HepG2 (cell line): ENCODE results near the gene CNOT6. TPM values are rescaled to one million over a fixed set of nuclear protein-coding genes. Genes with fewer than 3 reads are reported as not detected.

ENCODE experiments used
- ATRX ChIP-seq: sonication (generic); formaldehyde crosslinking; IDR thresholded peaks from 2 replicates; pipeline ENCODE4 v1.4.0; 2020; ENCODE audit warnings: missing genetic modification reagents, borderline replicate concordance
- EP300 ChIP-seq, 3 experiments: sonication (generic) in 1 of 3; formaldehyde crosslinking in 1 of 3; IDR thresholded peaks; 2 replicates each; pipeline versions ENCODE4 v1.5.1 to v1.6.1; 2011 to 2020; ENCODE audit warnings: low read depth in 2 of 3, low read length in 2 of 3, borderline replicate concordance in 1 of 3, improper control_type of control experiment in 1 of 3, mild to moderate bottlenecking in 1 of 3, missing genetic modification reagents in 1 of 3, moderate library complexity in 1 of 3
- GATAD1 ChIP-seq: IDR thresholded peaks from 2 replicates; pipeline ENCODE4 v1.6.1; 2016; ENCODE audit warnings: missing genetic modification reagents, missing compliant biosample characterization
- GATAD2A ChIP-seq: IDR thresholded peaks from 2 replicates; pipeline ENCODE4 v1.6.1; 2016
- HIVEP1 ChIP-seq: sonication (generic); formaldehyde crosslinking; IDR thresholded peaks from 2 replicates; pipeline ENCODE4 v1.4.0; 2020; ENCODE audit warnings: mild to moderate bottlenecking, missing genetic modification reagents
- KLF12 ChIP-seq: sonication (generic); formaldehyde crosslinking; IDR thresholded peaks from 2 replicates; pipeline ENCODE4 v1.4.0; 2020; ENCODE audit warnings: missing genetic modification reagents, borderline replicate concordance
- MTF2 ChIP-seq: sonication (generic); formaldehyde crosslinking; IDR thresholded peaks from 2 replicates; pipeline ENCODE4 v1.5.0; 2020; ENCODE audit warnings: missing genetic modification reagents, borderline replicate concordance
- NR2C2 ChIP-seq: sonication (generic); formaldehyde crosslinking; IDR thresholded peaks from 2 replicates; pipeline ENCODE4 v1.4.0; 2020; ENCODE audit warnings: missing genetic modification reagents, mild to moderate bottlenecking, moderate library complexity, borderline replicate concordance
- NR3C1 ChIP-seq: sonication (generic); formaldehyde crosslinking; IDR thresholded peaks from 2 replicates; pipeline ENCODE4 v1.4.0; 2020; ENCODE audit warnings: missing genetic modification reagents
- REL ChIP-seq: sonication (generic); formaldehyde crosslinking; conservative IDR thresholded peaks from 2 replicates; pipeline ENCODE4 v1.8.0; 2022; ENCODE audit warnings: mild to moderate bottlenecking, missing genetic modification reagents, moderate library complexity
- SKI ChIP-seq: fragments of 450-650 bp; IDR thresholded peaks from one replicate; pipeline ENCODE4 v1.6.1; 2018; ENCODE audit warnings: mild to moderate bottlenecking; ENCODE audit not compliant: partially characterized antibody
- SMARCC2 ChIP-seq: fragments of 450-650 bp; IDR thresholded peaks from 2 replicates; pipeline ENCODE4 v1.6.1; 2017; ENCODE audit warnings: antibody characterized with exemption, mild to moderate bottlenecking
- STAT5B ChIP-seq: sonication (generic); formaldehyde crosslinking; IDR thresholded peaks from 2 replicates; pipeline ENCODE4 v1.4.0; 2020; ENCODE audit warnings: missing genetic modification reagents
- TBX3 ChIP-seq: fragments of 450-650 bp; IDR thresholded peaks from 2 replicates; pipeline ENCODE4 v1.6.1; 2017; ENCODE audit warnings: antibody characterized with exemption, mild to moderate bottlenecking, inconsistent platforms, borderline replicate concordance
- TMF1 ChIP-seq: sonication (generic); formaldehyde crosslinking; IDR thresholded peaks from 2 replicates; pipeline ENCODE4 v1.8.1; 2022; ENCODE audit warnings: low read depth, missing genetic modification reagents
- TRIM24 ChIP-seq: sonication (generic); formaldehyde crosslinking; IDR thresholded peaks from 2 replicates; pipeline ENCODE4 v1.8.0; 2022; ENCODE audit warnings: mild to moderate bottlenecking, missing genetic modification reagents
- ZFP36L1 ChIP-seq: sonication (generic); formaldehyde crosslinking; IDR thresholded peaks from 2 replicates; pipeline ENCODE4 v1.8.0; 2022; ENCODE audit warnings: mild to moderate bottlenecking, missing genetic modification reagents, moderate library complexity
- ZNF124 ChIP-seq: sonication (generic); formaldehyde crosslinking; IDR thresholded peaks from 2 replicates; pipeline ENCODE4 v1.4.0; 2020; ENCODE audit warnings: missing genetic modification reagents
- ZNF205 ChIP-seq: IDR thresholded peaks from 2 replicates; pipeline ENCODE4 v1.6.1; 2018; ENCODE audit warnings: missing biosample characterization, missing genetic modification reagents
- ZNF598 ChIP-seq: sonication (generic); formaldehyde crosslinking; IDR thresholded peaks from 2 replicates; pipeline ENCODE4 v1.5.1; 2020; ENCODE audit warnings: mild to moderate bottlenecking, missing genetic modification reagents, borderline replicate concordance
- ZNF629 ChIP-seq: sonication (generic); formaldehyde crosslinking; conservative IDR thresholded peaks from 2 replicates; pipeline ENCODE4 v1.5.0; 2020; ENCODE audit warnings: missing genetic modification reagents
- ZNF75D ChIP-seq: sonication (generic); formaldehyde crosslinking; IDR thresholded peaks from 2 replicates; pipeline ENCODE4 v1.8.1; 2023; ENCODE audit warnings: missing genetic modification reagents, mild to moderate bottlenecking, borderline replicate concordance
- ZNF879 ChIP-seq: sonication (generic); formaldehyde crosslinking; IDR thresholded peaks from 2 replicates; pipeline ENCODE4 v1.8.1; 2023; ENCODE audit warnings: missing genetic modification reagents
- ZNF891 ChIP-seq: sonication (generic); formaldehyde crosslinking; IDR thresholded peaks from 2 replicates; pipeline ENCODE4 v1.5.0; 2020; ENCODE audit warnings: mild to moderate bottlenecking, missing genetic modification reagents
- ZSCAN9 ChIP-seq: IDR thresholded peaks from 2 replicates; pipeline ENCODE4 v1.6.1; 2016; ENCODE audit warnings: borderline replicate concordance
- polyA plus RNA-seq, 8 experiments: library from polyadenylated mRNA; depleted of rRNA in 3 of 8; stranded (reverse) in 7 of 8; unstranded in 1 of 8; fragments of >200 nt; fragmentation: Illumina TruSeq in 4 of 8; extraction: Trizol in 4 of 8; gene quantifications; 2 replicates each; pipeline versions ENCODE4 v1.2.1 to v1.2.3, GENCODE V29; 2011 to 2016; ENCODE audit warnings: low read depth in 4 of 8, missing spikeins in 1 of 8, mixed read lengths in 1 of 8; ENCODE audit not compliant: insufficient read depth in 1 of 8
- total RNA-seq, 5 experiments: library from RNA; depleted of rRNA; stranded (reverse); fragments of >200 nt; fragmentation: Illumina TruSeq; extraction: Trizol; gene quantifications; 2 replicates each; pipeline ENCODE4 v1.2.3, GENCODE V29; 2016; ENCODE audit warnings: low read depth in 1 of 5
- TF ChIP-seq, protein P1 (sequence below): sonication (generic); formaldehyde crosslinking; IDR thresholded peaks from 2 replicates; pipeline ENCODE4 v1.8.0; 2022; ENCODE audit warnings: missing genetic modification reagents, mild to moderate bottlenecking, moderate library complexity, borderline replicate concordance
- TF ChIP-seq, protein P2 (sequence below): sonication (generic); formaldehyde crosslinking; IDR thresholded peaks from 2 replicates; pipeline ENCODE4 v1.4.0; 2020; ENCODE audit warnings: missing genetic modification reagents

The CNOT6 gene
- total and polyA plus RNA-seq, 2 of the 13 experiments (the other 11 are each of a cell fraction or from before 2014, with no cell fraction given): 8.8 to 9.1 TPM

DNA sequence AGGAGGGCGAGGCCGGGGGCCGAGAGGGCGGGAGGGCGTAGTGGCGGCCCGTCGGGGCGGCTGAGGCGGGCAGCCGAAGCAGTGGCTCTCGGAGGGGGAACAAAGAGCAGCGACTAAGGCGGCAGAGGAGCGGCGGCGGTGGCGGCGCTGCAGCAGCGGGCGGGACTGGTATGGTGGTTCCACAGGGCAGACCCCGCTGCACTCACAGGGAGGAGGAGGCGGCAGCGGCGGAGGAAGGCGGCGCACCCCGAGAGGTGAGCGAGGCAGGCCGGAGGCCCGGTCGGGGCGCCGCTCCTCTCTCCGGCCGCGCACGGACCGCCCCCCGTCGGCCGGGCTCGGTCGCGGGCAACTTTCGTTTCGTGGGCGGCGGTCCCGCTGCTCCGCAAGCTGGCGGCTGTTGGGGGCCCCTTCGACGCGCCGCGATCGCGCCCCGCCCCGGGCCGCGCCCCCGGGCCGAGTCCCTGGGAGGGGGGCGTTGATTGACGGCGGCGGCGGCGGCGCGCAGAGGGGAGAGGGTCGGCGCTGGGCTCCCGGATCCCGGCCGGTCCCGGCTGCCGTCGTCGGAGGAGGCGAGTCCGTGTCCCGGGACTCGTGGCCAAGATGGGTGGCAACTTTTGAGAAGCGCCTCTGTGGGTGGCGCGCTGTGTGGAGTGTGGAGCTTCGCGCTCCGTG lies 467 bp downstream of the CNOT6 start (continued):
- TF ChIP-seq ZNF879 (CRISPR knock-in tag): no peak
- no peak for TF ChIP-seq REL (CRISPR knock-in tag)
- no peak for TF ChIP-seq ATRX (CRISPR knock-in tag)
- no peak for TF ChIP-seq NR3C1 (CRISPR knock-in tag)
- no peak for TF ChIP-seq ZNF124 (CRISPR knock-in tag)
- TF ChIP-seq ZNF205 (CRISPR knock-in tag): no peak
- TF ChIP-seq TRIM24: no peak
- TF ChIP-seq, protein P1, sequence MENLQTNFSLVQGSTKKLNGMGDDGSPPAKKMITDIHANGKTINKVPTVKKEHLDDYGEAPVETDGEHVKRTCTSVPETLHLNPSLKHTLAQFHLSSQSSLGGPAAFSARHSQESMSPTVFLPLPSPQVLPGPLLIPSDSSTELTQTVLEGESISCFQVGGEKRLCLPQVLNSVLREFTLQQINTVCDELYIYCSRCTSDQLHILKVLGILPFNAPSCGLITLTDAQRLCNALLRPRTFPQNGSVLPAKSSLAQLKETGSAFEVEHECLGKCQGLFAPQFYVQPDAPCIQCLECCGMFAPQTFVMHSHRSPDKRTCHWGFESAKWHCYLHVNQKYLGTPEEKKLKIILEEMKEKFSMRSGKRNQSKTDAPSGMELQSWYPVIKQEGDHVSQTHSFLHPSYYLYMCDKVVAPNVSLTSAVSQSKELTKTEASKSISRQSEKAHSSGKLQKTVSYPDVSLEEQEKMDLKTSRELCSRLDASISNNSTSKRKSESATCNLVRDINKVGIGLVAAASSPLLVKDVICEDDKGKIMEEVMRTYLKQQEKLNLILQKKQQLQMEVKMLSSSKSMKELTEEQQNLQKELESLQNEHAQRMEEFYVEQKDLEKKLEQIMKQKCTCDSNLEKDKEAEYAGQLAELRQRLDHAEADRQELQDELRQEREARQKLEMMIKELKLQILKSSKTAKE (CRISPR knock-in tag): no peak
- TF ChIP-seq STAT5B: no peak
- TF ChIP-seq EP300 (IDR thresholded peaks at IDR 0.05; ENCODE audit: low read depth in 2 of 2, low read length in 2 of 2): no peak
- no peak for TF ChIP-seq EP300 (CRISPR knock-in tag; IDR thresholded peaks at IDR 0.05; ENCODE audit: borderline replicate concordance)
- TF ChIP-seq ZNF75D (CRISPR knock-in tag): no peak
- 0 out of 2 replicates have a peak, but pooled peaks have one; percentile 24 for TF ChIP-seq NR2C2 (CRISPR knock-in tag)
- 0 out of 2 replicates have a peak, but pooled peaks have one; percentile 25 for TF ChIP-seq MTF2 (CRISPR knock-in tag)
- TF ChIP-seq ZFP36L1 (CRISPR knock-in tag): no peak
- no peak for TF ChIP-seq HIVEP1 (CRISPR knock-in tag)
- TF ChIP-seq KLF12: peak; percentile 45; the same call in 1 of the 2 replicates
- no peak for TF ChIP-seq GATAD1 (CRISPR knock-in tag)
- TF ChIP-seq ZNF891 (CRISPR knock-in tag): no peak
- TF ChIP-seq, protein P2, sequence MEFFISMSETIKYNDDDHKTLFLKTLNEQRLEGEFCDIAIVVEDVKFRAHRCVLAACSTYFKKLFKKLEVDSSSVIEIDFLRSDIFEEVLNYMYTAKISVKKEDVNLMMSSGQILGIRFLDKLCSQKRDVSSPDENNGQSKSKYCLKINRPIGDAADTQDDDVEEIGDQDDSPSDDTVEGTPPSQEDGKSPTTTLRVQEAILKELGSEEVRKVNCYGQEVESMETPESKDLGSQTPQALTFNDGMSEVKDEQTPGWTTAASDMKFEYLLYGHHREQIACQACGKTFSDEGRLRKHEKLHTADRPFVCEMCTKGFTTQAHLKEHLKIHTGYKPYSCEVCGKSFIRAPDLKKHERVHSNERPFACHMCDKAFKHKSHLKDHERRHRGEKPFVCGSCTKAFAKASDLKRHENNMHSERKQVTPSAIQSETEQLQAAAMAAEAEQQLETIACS (CRISPR knock-in tag): peak; percentile 45; the same call in 1 of the 2 replicates
- no peak for TF ChIP-seq SKI
- TF ChIP-seq ZSCAN9 (CRISPR knock-in tag): no peak
- no peak for TF ChIP-seq ZNF629 (CRISPR knock-in tag)
- TF ChIP-seq GATAD2A (CRISPR knock-in tag): no peak
- TF ChIP-seq SMARCC2: no peak
- 0 out of 2 replicates have a peak, but pooled peaks have one; percentile 37 for TF ChIP-seq ZNF598 (CRISPR knock-in tag)
- no peak for TF ChIP-seq TBX3
- TF ChIP-seq TMF1 (CRISPR knock-in tag): peak; percentile 51; the same call in 1 of the 2 replicates
